Measurements from ENCODE around the gene DDX17. TPM values are rescaled to one million over a fixed set of nuclear protein-coding genes. Genes with fewer than 3 reads are reported as not detected.

Gene DDX17
- total RNA-seq, 1 experiment from 2014 or later, result 234 TPM

DNA sequence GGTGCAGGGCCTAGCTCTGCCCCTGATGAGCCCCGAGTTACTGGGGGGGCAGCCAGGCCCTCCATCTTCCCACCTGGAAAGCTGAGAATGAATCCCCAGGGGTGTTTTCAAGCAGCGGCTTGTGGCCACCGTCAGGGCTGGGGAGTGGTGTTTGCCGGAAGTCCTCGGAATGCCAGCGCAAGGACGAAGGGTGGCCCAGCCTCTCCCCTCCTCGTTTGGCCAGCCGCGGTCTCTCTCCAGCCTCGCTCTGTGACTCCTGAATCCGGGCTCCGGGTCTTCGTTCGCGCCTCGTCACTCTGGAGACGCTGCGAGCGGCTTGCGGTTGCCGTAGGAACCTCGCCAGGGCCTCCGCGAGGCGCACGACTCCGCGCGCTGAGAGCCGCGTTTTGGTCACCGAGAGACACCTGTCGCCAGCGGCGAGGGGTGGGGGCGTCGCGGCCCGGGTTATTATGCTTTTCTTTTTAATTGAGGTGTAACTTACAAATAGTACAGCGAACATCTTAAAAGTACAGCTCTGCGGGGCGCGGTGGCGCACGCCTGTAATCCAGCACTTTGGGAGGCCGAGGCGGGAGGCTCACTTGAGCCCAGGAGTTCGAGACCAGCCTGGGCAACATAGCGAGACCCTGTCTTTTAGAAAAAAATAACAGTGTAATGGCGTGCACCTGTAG lies 44.6 kb downstream of the DDX17 start:
- peak overlapping the region; percentile 77 for H3K4me2 ChIP-seq (ENCODE audit: low read length)
- ATAC-seq, result peak; percentile 88
- peak; percentile 82 for DNase-seq (ENCODE audit: low read depth, low spot score)
- H3K36me3 ChIP-seq (ENCODE audit: control insufficient read depth in 1 of 2, insufficient read depth in 2 of 2, low read length in 2 of 2), result no peaks in the 10 kb centered on the region
- CTCF ChIA-PET, result no interaction called here
- H3K9me3 ChIP-seq (ENCODE audit: control insufficient read depth in 1 of 2, insufficient read depth in 1 of 2, low read depth in 1 of 2, low read length in 2 of 2), result no peaks in the 10 kb centered on the region
- RAD21 ChIA-PET (ENCODE audit: low non-redundant PET in 1 of 2, low total read pairs in 2 of 2, uncharacterized antibody in 2 of 2, unreplicated experiment in 2 of 2), result no interaction called here
- peak overlapping the region; percentile 48 for H3K9ac ChIP-seq (ENCODE audit: low read length)
- peak overlapping the region; percentile 52 for H2AFZ ChIP-seq (ENCODE audit: low read depth, low read length, poor library complexity, severe bottlenecking)
- H3K27ac ChIP-seq (ENCODE audit: low read depth, low read length), result no peak overlapping the region; the same call in 1 of the 2 replicates
- no peaks in the 10 kb centered on the region for H3K79me2 ChIP-seq (ENCODE audit: insufficient read depth, low read length)
- H3K27me3 ChIP-seq (ENCODE audit: insufficient read depth, low read length), result no peaks in the 10 kb centered on the region
- peak overlapping the region; percentile 30 to 52 for H3K4me3 ChIP-seq (replicated peaks in 1 of 2; ENCODE audit: low read depth in 1 of 2, low read length in 2 of 2)
- no TSS peak for BruUV-seq (replicated peaks)
- peaks cover 19 to 41% of the 10 kb centered on the region in 2 experiments for H3K4me1 ChIP-seq (ENCODE audit: control insufficient read depth in 1 of 2, insufficient read depth in 2 of 2, low read length in 2 of 2)
- POLR2A ChIA-PET, result interaction anchor here (1.0 to 1.3 kb wide), 2 partner anchors 29 to 63 kb away, joined by 3 read pairs; no protein-coding TSS in a partner anchor
- H3K9me2 ChIP-seq (ENCODE audit: insufficient read depth), result no peaks in the 10 kb centered on the region
- no peaks in the 10 kb centered on the region for H4K20me1 ChIP-seq (ENCODE audit: insufficient read depth)
- TF ChIP-seq JUND (IDR thresholded peaks at IDR 0.05) (no peak; the same call in 1 of the 2 replicates), POLR2A (IDR thresholded peaks at IDR 0.05; ENCODE audit: borderline replicate concordance, extremely low read depth, insufficient read depth, insufficient read length) (no peak), EZH2phosphoT487 (IDR thresholded peaks at IDR 0.05; ENCODE audit: borderline replicate concordance) (no peak), SP1 (IDR thresholded peaks at IDR 0.05; ENCODE audit: low read depth) (peak; percentile 84), POLR2AphosphoS5 (IDR thresholded peaks at IDR 0.05; ENCODE audit: low read depth, low read length) (peak; percentile 40; the same call in 1 of the 2 replicates), ZFX (IDR thresholded peaks at IDR 0.05) (peak; percentile 36; the same call in 1 of the 2 replicates), CEBPB (IDR thresholded peaks at IDR 0.05; ENCODE audit: low read depth) (no peak), YY1 (IDR thresholded peaks at IDR 0.05; ENCODE audit: extremely low read depth, insufficient replicate concordance, low read depth, low read length) (peak; percentile 31), CBX3 (IDR thresholded peaks at IDR 0.05; ENCODE audit: low read depth) (peak; percentile 75), TCF7L2 (IDR thresholded peaks at IDR 0.05; ENCODE audit: borderline replicate concordance, extremely low read depth, insufficient read depth, insufficient read length) (peak; percentile 50)
- TF ChIP-seq, protein P1, sequence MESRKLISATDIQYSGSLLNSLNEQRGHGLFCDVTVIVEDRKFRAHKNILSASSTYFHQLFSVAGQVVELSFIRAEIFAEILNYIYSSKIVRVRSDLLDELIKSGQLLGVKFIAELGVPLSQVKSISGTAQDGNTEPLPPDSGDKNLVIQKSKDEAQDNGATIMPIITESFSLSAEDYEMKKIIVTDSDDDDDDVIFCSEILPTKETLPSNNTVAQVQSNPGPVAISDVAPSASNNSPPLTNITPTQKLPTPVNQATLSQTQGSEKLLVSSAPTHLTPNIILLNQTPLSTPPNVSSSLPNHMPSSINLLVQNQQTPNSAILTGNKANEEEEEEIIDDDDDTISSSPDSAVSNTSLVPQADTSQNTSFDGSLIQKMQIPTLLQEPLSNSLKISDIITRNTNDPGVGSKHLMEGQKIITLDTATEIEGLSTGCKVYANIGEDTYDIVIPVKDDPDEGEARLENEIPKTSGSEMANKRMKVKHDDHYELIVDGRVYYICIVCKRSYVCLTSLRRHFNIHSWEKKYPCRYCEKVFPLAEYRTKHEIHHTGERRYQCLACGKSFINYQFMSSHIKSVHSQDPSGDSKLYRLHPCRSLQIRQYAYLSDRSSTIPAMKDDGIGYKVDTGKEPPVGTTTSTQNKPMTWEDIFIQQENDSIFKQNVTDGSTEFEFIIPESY (IDR thresholded peaks at IDR 0.05; ENCODE audit: extremely low read depth, insufficient replicate concordance, low read length), result no peak
- TF ChIP-seq, protein P2, sequence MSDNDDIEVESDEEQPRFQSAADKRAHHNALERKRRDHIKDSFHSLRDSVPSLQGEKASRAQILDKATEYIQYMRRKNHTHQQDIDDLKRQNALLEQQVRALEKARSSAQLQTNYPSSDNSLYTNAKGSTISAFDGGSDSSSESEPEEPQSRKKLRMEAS (IDR thresholded peaks at IDR 0.05), result peak; percentile 86
- intact Hi-C loops (cut with micrococcal nuclease), result no loop called here

All from HCT116 (cell line).